ENCODE measurements around the gene PPIC. TPM values are rescaled to one million over a fixed set of nuclear protein-coding genes. Genes with fewer than 3 reads are reported as not detected.

Gene PPIC
- total RNA-seq, 2 donors from 2014 or later: 37.6 to 78.0 TPM

GRCh38 chr5:123075521-123076163, 39.1 kb upstream of the PPIC start:
- DNase-seq (ENCODE audit: low spot score): no peak
- Histone ChIP-seq H3K9me3 (no peaks in the 10 kb centered on the region), H3K4me1 (ENCODE audit: control insufficient read depth in 1 of 2, low read depth in 2 of 2) (no peaks in the 10 kb centered on the region), H3K36me3 (no peaks in the 10 kb centered on the region), H3K4me3 (no peak overlapping the region), H3K27ac (no peak overlapping the region), H3K27me3 (replicated peaks; ENCODE audit: insufficient read depth) (no peaks in the 10 kb centered on the region)
- no peak for ATAC-seq (ENCODE audit: insufficient number of reproducible peaks, low FRiP score, low read depth)
- TF ChIP-seq, protein P1, sequence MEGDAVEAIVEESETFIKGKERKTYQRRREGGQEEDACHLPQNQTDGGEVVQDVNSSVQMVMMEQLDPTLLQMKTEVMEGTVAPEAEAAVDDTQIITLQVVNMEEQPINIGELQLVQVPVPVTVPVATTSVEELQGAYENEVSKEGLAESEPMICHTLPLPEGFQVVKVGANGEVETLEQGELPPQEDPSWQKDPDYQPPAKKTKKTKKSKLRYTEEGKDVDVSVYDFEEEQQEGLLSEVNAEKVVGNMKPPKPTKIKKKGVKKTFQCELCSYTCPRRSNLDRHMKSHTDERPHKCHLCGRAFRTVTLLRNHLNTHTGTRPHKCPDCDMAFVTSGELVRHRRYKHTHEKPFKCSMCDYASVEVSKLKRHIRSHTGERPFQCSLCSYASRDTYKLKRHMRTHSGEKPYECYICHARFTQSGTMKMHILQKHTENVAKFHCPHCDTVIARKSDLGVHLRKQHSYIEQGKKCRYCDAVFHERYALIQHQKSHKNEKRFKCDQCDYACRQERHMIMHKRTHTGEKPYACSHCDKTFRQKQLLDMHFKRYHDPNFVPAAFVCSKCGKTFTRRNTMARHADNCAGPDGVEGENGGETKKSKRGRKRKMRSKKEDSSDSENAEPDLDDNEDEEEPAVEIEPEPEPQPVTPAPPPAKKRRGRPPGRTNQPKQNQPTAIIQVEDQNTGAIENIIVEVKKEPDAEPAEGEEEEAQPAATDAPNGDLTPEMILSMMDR (IDR thresholded peaks at IDR 0.05): no peak

DNA sequence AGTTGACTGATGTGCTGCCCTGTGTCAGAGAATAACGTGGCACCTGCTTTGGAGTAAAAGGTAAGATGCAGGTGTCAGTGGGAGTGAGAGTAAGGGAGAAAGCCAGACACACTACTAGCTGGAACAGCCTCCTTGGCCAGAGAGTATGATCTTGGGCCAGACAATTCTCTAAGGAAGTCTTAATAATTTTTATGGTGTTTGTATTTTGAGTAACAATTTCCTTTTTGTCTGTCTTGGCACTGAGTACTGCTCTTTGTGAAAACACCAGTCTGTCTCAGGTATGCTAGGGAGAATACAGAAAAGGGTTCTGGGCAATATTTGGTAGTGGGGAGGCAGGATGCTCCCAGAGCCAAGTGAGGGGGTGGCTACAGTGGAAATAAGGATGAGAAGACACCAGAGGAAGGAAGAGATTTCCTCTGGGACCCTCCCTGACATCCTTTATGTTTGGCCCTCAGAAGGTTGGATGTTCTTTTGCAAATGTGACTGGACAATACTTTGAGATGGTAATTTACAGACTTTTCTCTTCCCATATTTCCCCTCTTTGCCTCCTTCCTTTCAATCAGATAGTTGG, 31.9 kb upstream of the PPIC start:
- Histone ChIP-seq H3K27ac (no peak overlapping the region), H3K9me3 (no peaks in the 10 kb centered on the region), H3K4me1 (ENCODE audit: control insufficient read depth in 1 of 2, low read depth in 2 of 2) (no peaks in the 10 kb centered on the region), H3K36me3 (no peaks in the 10 kb centered on the region), H3K4me3 (no peak overlapping the region), H3K27me3 (replicated peaks; ENCODE audit: insufficient read depth) (no peaks in the 10 kb centered on the region)
- ATAC-seq (ENCODE audit: insufficient number of reproducible peaks, low FRiP score, low read depth) (no peak), DNase-seq (ENCODE audit: low spot score) (no peak)
- TF ChIP-seq, protein P1 (IDR thresholded peaks at IDR 0.05): no peak

- Histone ChIP-seq H3K9me3 (peaks cover 10% of the 10 kb centered on the region), H3K27me3 (replicated peaks; ENCODE audit: insufficient read depth) (no peaks in the 10 kb centered on the region), H3K36me3 (no peaks in the 10 kb centered on the region), H3K4me3 (no peak overlapping the region), H3K27ac (no peak overlapping the region), H3K4me1 (ENCODE audit: control insufficient read depth in 1 of 2, low read depth in 2 of 2) (no peaks in the 10 kb centered on the region)
- TF ChIP-seq, protein P1 (IDR thresholded peaks at IDR 0.05): no peak
- DNase-seq (ENCODE audit: low spot score) (no peak), ATAC-seq (ENCODE audit: insufficient number of reproducible peaks, low FRiP score, low read depth) (no peak)
These were observed 29.5 kb upstream of the PPIC start for GRCh38 chr5:123066016-123066415.

DNA sequence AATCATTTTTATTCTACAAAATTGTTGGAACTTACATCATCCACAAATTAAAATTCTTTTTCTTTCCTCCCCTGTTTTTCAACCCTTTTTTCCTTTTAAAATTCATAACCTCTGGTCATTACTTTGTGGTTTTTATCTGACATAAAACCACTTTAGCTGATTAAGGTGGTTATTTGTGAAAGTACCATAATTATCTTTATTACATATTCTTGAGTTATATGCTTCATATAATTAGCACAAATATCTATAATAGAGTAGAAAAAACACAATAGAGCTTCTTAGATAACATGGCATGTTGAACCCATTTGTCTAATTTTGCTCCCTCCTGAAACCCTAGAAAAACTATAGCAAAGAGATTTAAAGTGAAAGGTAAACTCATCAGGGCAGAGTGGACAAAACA, 22.9 kb upstream of the PPIC start:
- H3K36me3 ChIP-seq: no peaks in the 10 kb centered on the region
- TF ChIP-seq, protein P1 (IDR thresholded peaks at IDR 0.05): no peak
- H3K9me3 ChIP-seq: peaks cover 27% of the 10 kb centered on the region
- no peaks in the 10 kb centered on the region for H3K4me1 ChIP-seq (ENCODE audit: control insufficient read depth in 1 of 2, low read depth in 2 of 2)
- ATAC-seq (ENCODE audit: insufficient number of reproducible peaks, low FRiP score, low read depth): no peak
- DNase-seq (ENCODE audit: low spot score): no peak
- H3K4me3 ChIP-seq: no peak overlapping the region
- H3K27me3 ChIP-seq (replicated peaks; ENCODE audit: insufficient read depth): no peaks in the 10 kb centered on the region
- no peak overlapping the region for H3K27ac ChIP-seq

DNA sequence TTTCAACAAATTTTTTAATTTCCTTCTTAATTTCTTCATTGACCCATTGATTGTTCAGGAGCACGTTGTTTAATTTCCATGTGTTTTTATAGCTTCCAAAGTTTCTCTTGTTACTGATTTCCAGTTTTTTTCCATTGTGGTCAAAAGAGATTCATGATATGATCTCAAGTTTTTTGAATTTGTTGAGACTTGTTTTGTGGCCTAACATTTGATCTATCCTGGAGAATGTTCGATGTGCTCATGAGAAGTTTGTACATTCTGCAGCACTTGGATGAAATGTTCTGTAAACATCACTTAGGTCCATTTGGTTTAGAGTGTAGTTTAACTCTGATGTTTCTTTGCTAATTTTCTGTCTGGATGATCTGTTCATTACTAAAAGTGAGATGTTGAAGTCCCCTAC, 14.7 kb upstream of the PPIC start:
- Histone ChIP-seq H3K4me3 (no peak overlapping the region), H3K4me1 (ENCODE audit: control insufficient read depth in 1 of 2, low read depth in 2 of 2) (no peaks in the 10 kb centered on the region), H3K36me3 (no peaks in the 10 kb centered on the region), H3K9me3 (no peaks in the 10 kb centered on the region), H3K27ac (no peak overlapping the region), H3K27me3 (replicated peaks; ENCODE audit: insufficient read depth) (no peaks in the 10 kb centered on the region)
- DNase-seq (ENCODE audit: low spot score) (no peak), ATAC-seq (ENCODE audit: insufficient number of reproducible peaks, low FRiP score, low read depth) (no peak)
- TF ChIP-seq, protein P1 (IDR thresholded peaks at IDR 0.05): no peak
